H1 (cell line): ENCODE results near the gene WRAP73. TPM values are rescaled to one million over a fixed set of nuclear protein-coding genes. Genes with fewer than 3 reads are reported as not detected.

ENCODE experiments used
- CTCF ChIA-PET: fragments of 300-600 bp; sonication (Branson Sonifier 250); formaldehyde crosslinking; loops from one replicate; lab custom pipeline; 2021; ENCODE audit not compliant: partially characterized antibody; lab: Charles Lee
- POLR2A ChIA-PET: fragments of 300-600 bp; sonication (Branson Sonifier 250); formaldehyde crosslinking; loops from one replicate; lab custom pipeline; 2021; ENCODE audit warnings: inconsistent platforms; ENCODE audit not compliant: partially characterized antibody; lab: Charles Lee
- DNase-seq, 2 experiments: peaks; one replicate each; pipeline versions ENCODE4 v3.0.0 to v3.0.0-alpha.2; 2010 to 2022; ENCODE audit warnings: low spot score in 2 of 2, low read depth in 1 of 2, mixed read lengths in 1 of 2
- FAIRE-seq: peaks from 2 replicates; lab custom pipeline; 2011; peaks lifted over from hg19 to GRCh38; lab: Jason Lieb, UNC
- H2AFZ ChIP-seq: 2 replicates; pipeline ENCODE4 v1.8.1; 2012; ENCODE audit warnings: low read length, inconsistent platforms
- H2AK5ac ChIP-seq: 2 replicates; pipeline ENCODE4 v1.6.1; 2013; ENCODE audit warnings: low read depth, low read length
- H2BK120ac ChIP-seq: replicated peaks from 2 replicates; pipeline ENCODE3; 2013; ENCODE audit warnings: low read depth, low read length, inconsistent platforms
- H2BK12ac ChIP-seq: 2 replicates; pipeline ENCODE4 v1.6.1; 2013; ENCODE audit warnings: low read depth, low read length
- H2BK15ac ChIP-seq: 2 replicates; pipeline ENCODE4 v1.6.1; 2013; ENCODE audit warnings: low read length
- H2BK20ac ChIP-seq: 2 replicates; pipeline ENCODE4 v1.6.1; 2013; ENCODE audit warnings: low read length
- H2BK5ac ChIP-seq: 2 replicates; pipeline ENCODE4 v1.6.1; 2013; ENCODE audit warnings: low read depth, low read length
- H3K14ac ChIP-seq: 2 replicates; pipeline ENCODE4 v1.6.1; 2013; ENCODE audit warnings: inconsistent platforms; ENCODE audit not compliant: insufficient read length
- H3K18ac ChIP-seq: 2 replicates; pipeline ENCODE4 v1.6.1; 2013; ENCODE audit warnings: low read length; ENCODE audit errors: extremely low read depth
- H3K23ac ChIP-seq: 2 replicates; pipeline ENCODE4 v1.6.1; 2013; ENCODE audit warnings: inconsistent platforms; ENCODE audit not compliant: insufficient read length
- H3K23me2 ChIP-seq: 2 replicates; pipeline ENCODE4 v1.6.1; 2013; ENCODE audit warnings: low read depth, low read length
- H3K27ac ChIP-seq: 2 replicates; pipeline ENCODE4 v1.6.1; 2011; ENCODE audit warnings: low read depth, low read length, inconsistent platforms
- H3K27me3 ChIP-seq, 4 experiments: replicated peaks in 1 of 4; 1 replicate in 1 of 4; 2 replicates in 3 of 4; pipeline versions ENCODE4 v1.6.1 to v1.8.1; 2011 to 2013; ENCODE audit warnings: low read length in 3 of 4, mild to moderate bottlenecking in 3 of 4, inconsistent platforms in 2 of 4, mixed read lengths in 2 of 4, moderate library complexity in 1 of 4; ENCODE audit not compliant: control insufficient read depth in 3 of 4, insufficient read depth in 3 of 4; ENCODE audit errors: extremely low read depth in 1 of 4
- H3K36me3 ChIP-seq, 4 experiments: 2 replicates each; pipeline versions ENCODE4 v1.6.1 to v1.8.1; 2011 to 2013; ENCODE audit warnings: mild to moderate bottlenecking in 4 of 4, low read length in 3 of 4, moderate library complexity in 2 of 4, control low read depth in 1 of 4, inconsistent platforms in 1 of 4; ENCODE audit not compliant: insufficient read depth in 4 of 4, control insufficient read depth in 2 of 4
- H3K4ac ChIP-seq: replicated peaks from 2 replicates; pipeline ENCODE3; 2013; ENCODE audit warnings: low read length, low read depth, mixed read lengths, inconsistent platforms; ENCODE audit not compliant: insufficient read length
- H3K4me1 ChIP-seq, 4 experiments: replicated peaks in 1 of 4; 1 replicate in 1 of 4; 2 replicates in 3 of 4; pipeline versions ENCODE4 v1.6.1 to v1.8.1; 2011 to 2013; ENCODE audit warnings: low read length in 3 of 4, inconsistent platforms in 2 of 4, mixed read lengths in 1 of 4; ENCODE audit not compliant: insufficient read depth in 4 of 4, control insufficient read depth in 3 of 4
- H3K4me2 ChIP-seq, 2 experiments: 2 replicates each; pipeline versions ENCODE4 v1.6.1 to v1.8.1; 2011 to 2013; ENCODE audit warnings: low read depth in 2 of 2, low read length in 2 of 2, control low read depth in 1 of 2, inconsistent platforms in 1 of 2, mild to moderate bottlenecking in 1 of 2; ENCODE audit not compliant: insufficient read depth in 1 of 2
- H3K4me3 ChIP-seq, 4 experiments: fragments of 200-600, 300-600 bp in 1 of 4; sonication (generic), shearing (Covaris generic), sonication (Bioruptor Twin) in 1 of 4; 2 replicates each; pipeline versions ENCODE4 v1.5.1 to v1.8.1; 2011 to 2016; ENCODE audit warnings: low read length in 4 of 4, low read depth in 3 of 4, control low read depth in 2 of 4, inconsistent platforms in 2 of 4, mild to moderate bottlenecking in 2 of 4, mixed read lengths in 1 of 4, moderate library complexity in 1 of 4; ENCODE audit not compliant: insufficient read depth in 2 of 4; ENCODE audit errors: extremely low read depth in 1 of 4
- H3K56ac ChIP-seq: replicated peaks from 2 replicates; pipeline ENCODE3; 2013; ENCODE audit warnings: low read depth, mild to moderate bottlenecking, mixed read lengths, low read length, inconsistent platforms; ENCODE audit not compliant: insufficient read length
- H3K79me1 ChIP-seq: 2 replicates; pipeline ENCODE4 v1.6.1; 2013; ENCODE audit warnings: low read depth, low read length, control low read depth
- H3K79me2 ChIP-seq, 2 experiments: 2 replicates each; pipeline versions ENCODE4 v1.6.1 to v1.8.1; 2012 to 2013; ENCODE audit warnings: low read length in 2 of 2, mild to moderate bottlenecking in 2 of 2, inconsistent platforms in 1 of 2; ENCODE audit not compliant: insufficient read depth in 2 of 2, control insufficient read depth in 1 of 2
- H3K9ac ChIP-seq, 4 experiments: replicated peaks in 1 of 4; 1 replicate in 1 of 4; 2 replicates in 3 of 4; pipeline versions ENCODE4 v1.6.1 to v1.8.1; 2011 to 2013; ENCODE audit warnings: low read depth in 3 of 4, low read length in 3 of 4, control low read depth in 2 of 4, mild to moderate bottlenecking in 2 of 4, moderate library complexity in 2 of 4, inconsistent platforms in 1 of 4; ENCODE audit errors: extremely low read depth in 1 of 4
- H3K9me3 ChIP-seq, 2 experiments: 2 replicates each; pipeline versions ENCODE4 v1.6.1 to v1.8.1; 2012 to 2013; ENCODE audit warnings: mild to moderate bottlenecking in 2 of 2, moderate library complexity in 2 of 2, control low read depth in 1 of 2, inconsistent platforms in 1 of 2, low read depth in 1 of 2, low read length in 1 of 2, mixed read lengths in 1 of 2; ENCODE audit not compliant: insufficient read depth in 2 of 2
- H4K20me1 ChIP-seq, 2 experiments: replicated peaks in 1 of 2; 2 replicates each; pipeline versions ENCODE3 to v1.8.1; 2011 to 2013; ENCODE audit warnings: inconsistent platforms in 2 of 2, low read length in 2 of 2, mild to moderate bottlenecking in 1 of 2; ENCODE audit not compliant: insufficient read depth in 2 of 2, control insufficient read depth in 1 of 2
- H4K5ac ChIP-seq: 2 replicates; pipeline ENCODE4 v1.6.1; 2013; ENCODE audit warnings: low read length, low read depth, mixed read lengths, inconsistent platforms; ENCODE audit not compliant: insufficient read length
- H4K8ac ChIP-seq: 2 replicates; pipeline ENCODE4 v1.8.0; 2013; ENCODE audit warnings: mild to moderate bottlenecking, moderate library complexity, low read length, inconsistent platforms; ENCODE audit not compliant: insufficient read depth; ENCODE audit errors: extremely low read depth
- H4K91ac ChIP-seq: replicated peaks from 2 replicates; pipeline ENCODE3; 2013; ENCODE audit warnings: low read length, mixed read lengths, inconsistent platforms; ENCODE audit not compliant: insufficient read length
- CBX5 ChIP-seq: fragments of 300-800, 300-1000 bp; sonication (generic); IDR thresholded peaks from 2 replicates; pipeline ENCODE4 v1.7.1; 2016; ENCODE audit warnings: antibody characterized with exemption, low read length, low read depth
- CEBPB ChIP-seq: IDR thresholded peaks from 2 replicates; pipeline ENCODE4 v1.6.1; 2012; ENCODE audit warnings: low read depth, low read length
- E2F6 ChIP-seq: IDR thresholded peaks from 2 replicates; pipeline ENCODE4 v1.6.1; 2012; ENCODE audit warnings: inconsistent platforms
- RAD21 ChIP-seq, 2 experiments: IDR thresholded peaks in 1 of 2; conservative IDR thresholded peaks in 1 of 2; 2 replicates each; pipeline ENCODE4 v1.6.1; 2011; ENCODE audit warnings: low read depth in 2 of 2, low read length in 2 of 2, improper control_type of control experiment in 1 of 2, inconsistent platforms in 1 of 2, mild to moderate bottlenecking in 1 of 2, moderate library complexity in 1 of 2
- SP1 ChIP-seq: IDR thresholded peaks from 2 replicates; pipeline ENCODE4 v1.6.1; 2011; ENCODE audit warnings: low read depth, low read length
- TEAD4 ChIP-seq: IDR thresholded peaks from 2 replicates; pipeline ENCODE4 v1.6.1; 2012; ENCODE audit warnings: low read depth, low read length, inconsistent platforms, mixed read lengths
- YY1 ChIP-seq: IDR thresholded peaks from 2 replicates; pipeline ENCODE4 v1.6.1; 2011; ENCODE audit warnings: low read depth, mild to moderate bottlenecking, low read length
- WGBS, 2 experiments: shearing (Covaris generic) in 1 of 2; methylation state at CpG; one replicate each; pipeline versions ENCODE4 v1.1.6 to v1.1.7; 2013 to 2015; ENCODE audit warnings: low lambda C conversion rate in 2 of 2, mixed read lengths in 2 of 2, inconsistent platforms in 1 of 2, low coverage in 1 of 2, missing lambda C conversion rate in 1 of 2; ENCODE audit not compliant: insufficient replicate concordance in 2 of 2, insufficient coverage in 1 of 2, insufficient read length in 1 of 2; ENCODE audit errors: extremely low coverage in 1 of 2, missing lambda C conversion rate in 1 of 2; 5-methylcytosine and 5-hydroxymethylcytosine counted together
- polyA plus RNA-seq, 7 experiments: library from polyadenylated mRNA; depleted of rRNA in 3 of 7; stranded (reverse) in 5 of 7; unstranded in 2 of 7; fragments of >200 nt in 5 of 7; fragments of 200-250 nt in 2 of 7; gene quantifications; 1 replicate in 5 of 7; 2 replicates in 1 of 7; 4 replicates in 1 of 7; pipeline versions ENCODE4 v1.2.1 to v1.2.3, GENCODE V29; 2011 to 2013; ENCODE audit warnings: missing spikeins in 2 of 7, mixed read lengths in 2 of 7
- total RNA-seq: library from RNA; stranded (reverse); fragmentation: NEBNext Ultra II Directional; extraction: Animal tissue kit (Norgen Biotek cat#: 25700); gene quantifications from 2 replicates; pipeline ENCODE4 v1.2.1, GENCODE V29; 2021
- TF ChIP-seq, protein P1 (sequence below): IDR thresholded peaks from 2 replicates; pipeline ENCODE4 v1.6.1; 2012; ENCODE audit warnings: low read length, inconsistent platforms

WRAP73 gene
- total and polyA plus RNA-seq, 2 of the 8 experiments (the other 6 are each of a cell fraction or from before 2014, with no cell fraction given), result 30.3 to 50.7 TPM

- no peak overlapping the region for H4K8ac ChIP-seq
- WGBS, 2 experiments, result 89% methylated on average over 37 of the region's 43 CpGs; no CpG with 5 or more reads in 1 of the 2 experiments
- peaks cover 5% of the 10 kb centered on the region for H3K79me1 ChIP-seq
- POLR2A ChIA-PET, result no interaction called here
- H4K5ac ChIP-seq, result no peak overlapping the region
- CTCF ChIA-PET, result interaction anchor here (1.2 to 1.6 kb wide), 3 partner anchors 9 to 124 kb away, joined by 3 to 5 read pairs (median 4); no protein-coding TSS in a partner anchor
- peaks cover 0 to 19% (median 12%) of the 10 kb centered on the region in 4 experiments; a peak in 5 of 8 replicates for H3K36me3 ChIP-seq
- 0 out of 2 replicates have a peak overlapping the region, but pooled peaks have one; percentile 35 for H2BK5ac ChIP-seq
- H3K56ac ChIP-seq, result no peak overlapping the region
- no peak overlapping the region for H3K27ac ChIP-seq
- no peaks in the 10 kb centered on the region for H3K79me2 ChIP-seq
- H4K20me1 ChIP-seq, result peaks cover 0 to 7% of the 10 kb centered on the region in 2 experiments
- H2BK12ac ChIP-seq, result no peak overlapping the region
- H3K14ac ChIP-seq, result no peak overlapping the region
- no peak overlapping the region for H3K4me3 ChIP-seq
- TF ChIP-seq SP1 (no peak), RAD21 (IDR thresholded peaks at IDR 0.05 in 1 of 2, conservative IDR thresholded peaks at IDR 0.05 in 1 of 2; ENCODE audit: low read depth in 2 of 2, low read length in 2 of 2) (no peak), E2F6 (no peak), TEAD4 (no peak), YY1 (no peak), CBX5 (no peak), CEBPB (no peak)
- TF ChIP-seq, protein P1, sequence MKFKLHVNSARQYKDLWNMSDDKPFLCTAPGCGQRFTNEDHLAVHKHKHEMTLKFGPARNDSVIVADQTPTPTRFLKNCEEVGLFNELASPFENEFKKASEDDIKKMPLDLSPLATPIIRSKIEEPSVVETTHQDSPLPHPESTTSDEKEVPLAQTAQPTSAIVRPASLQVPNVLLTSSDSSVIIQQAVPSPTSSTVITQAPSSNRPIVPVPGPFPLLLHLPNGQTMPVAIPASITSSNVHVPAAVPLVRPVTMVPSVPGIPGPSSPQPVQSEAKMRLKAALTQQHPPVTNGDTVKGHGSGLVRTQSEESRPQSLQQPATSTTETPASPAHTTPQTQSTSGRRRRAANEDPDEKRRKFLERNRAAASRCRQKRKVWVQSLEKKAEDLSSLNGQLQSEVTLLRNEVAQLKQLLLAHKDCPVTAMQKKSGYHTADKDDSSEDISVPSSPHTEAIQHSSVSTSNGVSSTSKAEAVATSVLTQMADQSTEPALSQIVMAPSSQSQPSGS, result no peak
- TF ChIP-seq, all 59 proteins: peak for 0
- Histone ChIP-seq H2BK15ac (no peak overlapping the region), H3K9ac (no peak overlapping the region), H3K23me2 (no peaks in the 10 kb centered on the region), H2BK120ac (no peak overlapping the region), H3K4me2 (no peak overlapping the region), H4K91ac (no peak overlapping the region), H2BK20ac (no peak overlapping the region), H2AFZ (no peak overlapping the region), H2AK5ac (no peak overlapping the region), H3K27me3 (no peaks in the 10 kb centered on the region), H3K23ac (no peak overlapping the region), H3K9me3 (no peaks in the 10 kb centered on the region), H3K4me1 (no peaks in the 10 kb centered on the region), H3K18ac (no peak overlapping the region), H3K4ac (no peak overlapping the region)
- DNase-seq, result no peak
- FAIRE-seq, result no peak
Measured at GRCh38 chr1:3642919-3643675, 6.8 kb downstream of the WRAP73 start.
